HFF-Myc (cell line): Measurements from ENCODE around the gene SCAP.
A peak's percentile ranks its signal among the peaks of the same experiment; 100 is the strongest.
"Not testable (repeated sequence)": the region's sequence is repeated elsewhere in the genome, so short reads cannot be mapped to it uniquely, and the experiment has no call there.

ENCODE experiments used
- DNase-seq: peaks from one replicate; pipeline ENCODE4 v3.0.0-alpha.2; 2011; ENCODE audit warnings: low read depth; ENCODE audit errors: extremely low read depth
- H3K4me3 ChIP-seq: replicated peaks from 2 replicates; pipeline ENCODE4 v1.5.1; 2011; ENCODE audit warnings: low read depth, mild to moderate bottlenecking, control low read depth, low read length
- TF ChIP-seq, protein P1 (sequence below): IDR thresholded peaks from 2 replicates; pipeline ENCODE4 v1.5.1; 2012; ENCODE audit warnings: mild to moderate bottlenecking, low read depth, low read length, control low read depth; ENCODE audit errors: missing control alignments

Gene SCAP

DNA sequence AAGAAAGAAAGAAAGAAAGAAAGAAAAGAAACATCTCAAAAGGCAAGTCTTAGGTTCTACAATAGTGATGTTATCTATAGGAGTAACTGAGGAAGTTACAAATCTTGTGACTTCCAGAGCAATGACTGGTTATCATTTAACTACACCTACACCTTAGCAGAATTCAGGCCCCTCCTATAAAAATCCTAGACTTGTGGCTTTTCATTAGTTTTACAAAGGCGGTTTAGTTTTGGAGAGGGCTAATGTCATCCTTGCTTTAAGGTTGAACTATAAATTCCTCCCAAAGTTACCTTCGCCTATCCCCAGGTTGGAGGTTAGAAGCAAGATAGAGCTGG lies 4.1 kb upstream of the SCAP start:
- DNase-seq, result no peak
- H3K4me3 ChIP-seq, result no peak overlapping the region
- TF ChIP-seq, protein P1, sequence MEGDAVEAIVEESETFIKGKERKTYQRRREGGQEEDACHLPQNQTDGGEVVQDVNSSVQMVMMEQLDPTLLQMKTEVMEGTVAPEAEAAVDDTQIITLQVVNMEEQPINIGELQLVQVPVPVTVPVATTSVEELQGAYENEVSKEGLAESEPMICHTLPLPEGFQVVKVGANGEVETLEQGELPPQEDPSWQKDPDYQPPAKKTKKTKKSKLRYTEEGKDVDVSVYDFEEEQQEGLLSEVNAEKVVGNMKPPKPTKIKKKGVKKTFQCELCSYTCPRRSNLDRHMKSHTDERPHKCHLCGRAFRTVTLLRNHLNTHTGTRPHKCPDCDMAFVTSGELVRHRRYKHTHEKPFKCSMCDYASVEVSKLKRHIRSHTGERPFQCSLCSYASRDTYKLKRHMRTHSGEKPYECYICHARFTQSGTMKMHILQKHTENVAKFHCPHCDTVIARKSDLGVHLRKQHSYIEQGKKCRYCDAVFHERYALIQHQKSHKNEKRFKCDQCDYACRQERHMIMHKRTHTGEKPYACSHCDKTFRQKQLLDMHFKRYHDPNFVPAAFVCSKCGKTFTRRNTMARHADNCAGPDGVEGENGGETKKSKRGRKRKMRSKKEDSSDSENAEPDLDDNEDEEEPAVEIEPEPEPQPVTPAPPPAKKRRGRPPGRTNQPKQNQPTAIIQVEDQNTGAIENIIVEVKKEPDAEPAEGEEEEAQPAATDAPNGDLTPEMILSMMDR, result no peak

DNA sequence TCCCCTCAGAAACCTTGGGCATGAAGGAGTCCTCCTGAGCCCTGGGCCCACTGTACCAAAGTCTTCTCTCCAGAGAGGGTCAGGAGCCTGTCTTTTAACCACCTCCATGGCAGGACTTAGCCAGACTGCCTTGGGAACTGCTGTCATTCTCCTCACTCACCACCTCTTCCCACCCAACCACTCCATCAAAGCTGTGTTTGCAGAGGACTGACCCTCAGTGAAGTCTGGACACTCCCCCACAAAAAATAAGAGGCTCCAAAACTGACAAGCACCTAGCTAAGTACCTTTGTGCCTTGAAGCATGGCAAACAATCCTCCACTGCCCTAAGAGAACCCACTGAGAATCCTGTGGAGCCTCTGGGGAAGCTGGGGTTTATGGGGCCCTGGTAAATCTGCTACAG lies 2.3 kb upstream of the SCAP start:
- DNase-seq, result no peak
- no peak overlapping the region for H3K4me3 ChIP-seq
- TF ChIP-seq, protein P1, result no peak

DNA sequence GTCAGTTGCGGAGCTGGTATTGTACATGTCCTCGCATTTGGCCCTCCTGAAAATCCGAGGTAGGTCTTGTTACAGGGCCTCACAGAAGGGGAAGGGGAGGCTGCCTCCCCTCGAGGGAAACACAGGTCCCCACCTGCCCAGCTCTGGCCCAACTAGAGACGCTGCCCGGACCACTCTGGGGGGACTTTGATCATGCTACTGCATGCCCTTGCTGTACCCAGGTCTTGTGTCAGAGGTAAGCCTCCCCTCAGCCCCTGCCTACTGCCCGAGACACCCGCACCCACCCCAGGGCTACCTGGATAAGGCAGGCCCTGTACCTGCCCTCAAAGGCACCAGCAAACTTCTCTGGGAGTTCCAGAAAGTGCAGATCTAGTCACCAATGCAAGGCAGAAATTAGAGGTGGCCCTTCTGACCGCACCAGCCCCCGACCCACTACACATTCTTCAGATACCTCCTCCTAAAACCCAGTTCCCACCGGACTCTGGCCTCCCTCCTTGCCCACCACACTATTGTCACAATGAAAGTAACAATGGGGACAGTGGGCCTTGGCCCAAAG lies 981 bp upstream of the SCAP start:
- TF ChIP-seq, protein P1, result no peak
- H3K4me3 ChIP-seq, result peak overlapping the region; percentile 96
- no peak for DNase-seq

DNA sequence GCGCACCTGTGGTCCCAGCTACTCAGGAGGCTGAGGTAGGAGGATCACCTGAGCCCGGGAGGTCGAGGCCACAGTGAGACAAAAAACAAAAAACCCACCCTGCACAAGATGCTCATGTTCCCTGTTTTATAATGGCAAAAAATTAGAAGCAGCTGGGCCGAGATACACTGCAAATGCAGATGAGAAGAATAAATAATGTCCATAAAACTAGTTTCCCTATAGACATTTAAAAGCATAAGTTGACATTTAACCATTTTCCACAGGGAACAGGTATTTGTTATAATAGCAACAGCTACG lies 537 bp upstream of the SCAP start:
- TF ChIP-seq, protein P1, result no peak
- no peak for DNase-seq
- peak overlapping the region; percentile 96 for H3K4me3 ChIP-seq

DNA sequence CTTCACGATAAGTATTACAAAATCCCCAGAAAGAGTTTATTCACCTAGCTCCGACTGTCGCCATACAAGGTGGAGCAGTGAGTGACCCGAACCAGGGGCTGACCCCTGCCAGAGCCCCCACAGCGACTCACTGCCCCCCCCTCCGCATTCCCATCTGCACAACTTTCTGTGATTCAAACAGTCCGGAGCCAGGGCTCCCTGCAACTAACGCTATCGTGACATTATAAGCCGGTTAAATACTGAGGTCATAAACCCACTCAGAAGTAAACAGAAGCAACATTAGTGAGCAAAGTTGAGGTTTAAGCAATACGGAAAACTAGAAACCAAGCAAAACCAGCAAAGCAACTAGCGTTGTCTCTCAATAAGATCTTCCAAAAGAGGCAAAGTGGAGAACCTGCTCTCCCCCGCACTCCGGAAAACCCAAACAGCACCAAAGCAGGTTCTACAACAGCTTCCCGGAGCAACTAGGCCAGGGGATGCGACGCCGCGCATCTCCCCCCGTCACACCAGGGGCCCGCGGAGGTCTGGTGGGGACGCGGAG lies 642 bp downstream of the SCAP start:
- peak overlapping the region; percentile 96 for H3K4me3 ChIP-seq
- no peak for DNase-seq
- TF ChIP-seq, protein P1, result no peak

DNA sequence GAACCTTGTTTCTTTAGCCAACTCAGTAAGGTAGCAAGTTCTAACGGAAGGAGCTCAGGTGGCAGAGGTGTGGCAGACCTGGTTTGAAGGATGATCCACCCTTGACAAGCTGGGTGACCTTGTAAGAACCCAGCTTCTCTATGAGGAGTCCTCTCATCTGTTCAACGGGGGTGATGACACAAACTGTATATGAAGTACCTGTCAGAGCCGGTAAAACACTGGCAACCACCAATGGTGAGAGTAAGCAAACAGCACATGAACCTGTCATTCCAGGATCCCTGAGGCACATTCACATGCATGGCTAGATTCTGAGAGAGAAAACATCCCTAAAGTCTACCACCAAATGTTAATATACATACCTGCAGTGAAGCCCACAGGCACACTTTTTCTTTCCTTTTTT lies 2.4 kb downstream of the SCAP start:
- H3K4me3 ChIP-seq, result no peak overlapping the region
- DNase-seq, result no peak
- TF ChIP-seq, protein P1, result no peak

DNA sequence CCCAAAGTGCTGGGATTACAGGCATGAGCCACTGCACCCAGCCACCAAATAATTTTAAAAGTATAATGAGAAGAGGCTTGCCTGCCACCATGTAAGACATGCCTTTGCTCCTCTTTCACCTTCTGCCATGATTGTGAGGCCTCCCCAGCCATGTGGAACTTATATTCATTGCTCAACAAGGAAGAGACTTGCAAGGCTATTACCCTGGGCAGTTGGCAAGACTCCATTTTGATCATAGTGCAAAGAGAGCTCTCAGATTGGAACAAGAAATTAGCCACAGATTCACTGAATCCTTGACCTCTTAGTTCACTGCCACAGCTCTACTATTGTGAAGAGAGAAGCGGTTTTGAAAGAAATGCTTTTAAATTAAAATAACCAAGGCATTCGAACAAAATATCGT lies 6.1 kb downstream of the SCAP start:
- TF ChIP-seq, protein P1, result no peak
- DNase-seq, result no peak
- no peak overlapping the region for H3K4me3 ChIP-seq

DNA sequence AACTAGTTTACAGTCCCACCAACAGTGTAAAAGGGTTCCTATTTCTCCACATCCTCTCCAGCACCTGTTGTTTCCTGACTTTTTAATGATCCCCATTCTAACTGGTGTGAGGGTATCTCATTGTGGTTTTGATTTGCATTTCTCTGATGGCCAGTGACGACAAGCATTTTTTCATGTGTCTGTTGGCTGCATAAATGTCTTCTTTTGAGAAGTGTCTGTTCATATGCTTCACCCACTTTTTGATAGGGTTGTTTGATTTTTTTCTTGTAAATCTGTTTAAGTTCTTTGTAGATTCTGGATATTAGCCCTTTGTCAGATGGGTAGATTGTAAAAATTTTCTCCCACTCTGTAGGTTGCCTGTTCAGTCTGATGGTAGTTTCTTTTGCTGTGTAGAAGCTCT lies 7.4 kb downstream of the SCAP start:
- not testable (repeated sequence) for H3K4me3 ChIP-seq, DNase-seq
